GM23248 (cell line): ENCODE data around the gene NINJ1. TPM values are rescaled to one million over a fixed set of nuclear protein-coding genes. Genes with fewer than 3 reads are reported as not detected.

ENCODE experiments used
- DNase-seq: peaks from one replicate; pipeline ENCODE4 v3.0.0-alpha.2; 2015
- H2AFZ ChIP-seq: fragments of 200-600 bp; sonication (generic); 2 replicates; pipeline ENCODE4 v1.6.1; 2016; ENCODE audit warnings: antibody characterized with exemption
- H3F3A ChIP-seq: fragments of 200-600 bp; sonication (generic); 2 replicates; pipeline ENCODE4 v1.6.1; 2016; ENCODE audit warnings: mild to moderate bottlenecking, antibody characterized with exemption, mixed run types; ENCODE audit not compliant: insufficient read depth
- H3K27ac ChIP-seq: fragments of 200-600 bp; sonication (generic); 2 replicates; pipeline ENCODE4 v1.5.1; 2016; ENCODE audit warnings: mild to moderate bottlenecking
- H3K27me3 ChIP-seq: fragments of 200-600 bp; sonication (generic); replicated peaks from 2 replicates; pipeline ENCODE4 v1.6.1; 2016; ENCODE audit warnings: mild to moderate bottlenecking; ENCODE audit not compliant: insufficient read depth
- H3K36me3 ChIP-seq: fragments of 200-600 bp; sonication (generic); 2 replicates; pipeline ENCODE4 v1.6.1; 2016; ENCODE audit warnings: low read depth, mild to moderate bottlenecking
- H3K4me1 ChIP-seq: fragments of 200-600 bp; sonication (generic); 2 replicates; pipeline ENCODE4 v1.6.1; 2016; ENCODE audit warnings: mild to moderate bottlenecking; ENCODE audit not compliant: insufficient read depth
- H3K4me2 ChIP-seq: fragments of 200-600 bp; sonication (generic); one replicate; pipeline ENCODE4 v1.6.1; 2016; ENCODE audit warnings: mild to moderate bottlenecking; ENCODE audit not compliant: unreplicated experiment
- H3K4me3 ChIP-seq: fragments of 200-600 bp; sonication (generic); 2 replicates; pipeline ENCODE4 v1.5.1; 2016; ENCODE audit warnings: mild to moderate bottlenecking
- H3K79me2 ChIP-seq: fragments of 200-600 bp; sonication (generic); 2 replicates; pipeline ENCODE4 v1.6.1; 2016; ENCODE audit warnings: mild to moderate bottlenecking; ENCODE audit not compliant: insufficient read depth
- H3K9ac ChIP-seq: fragments of 200-600 bp; sonication (generic); 2 replicates; pipeline ENCODE4 v1.6.1; 2016; ENCODE audit warnings: mild to moderate bottlenecking
- H3K9me2 ChIP-seq: fragments of 200-600 bp; sonication (generic); 2 replicates; pipeline ENCODE4 v1.6.1; 2016; ENCODE audit warnings: mixed run types, mild to moderate bottlenecking, moderate library complexity; ENCODE audit not compliant: insufficient read depth
- H3K9me3 ChIP-seq: fragments of 200-600 bp; sonication (generic); one replicate; pipeline ENCODE4 v1.6.1; 2017; ENCODE audit warnings: low read depth
- H4K20me1 ChIP-seq: fragments of 200-600 bp; sonication (generic); 2 replicates; pipeline ENCODE4 v1.6.0; 2016; ENCODE audit not compliant: insufficient read depth
- EZH2 ChIP-seq: fragments of 200-600 bp; sonication (generic); IDR thresholded peaks from 2 replicates; pipeline ENCODE4 v1.6.1; 2018; ENCODE audit warnings: antibody characterized with exemption, mild to moderate bottlenecking; ENCODE audit not compliant: insufficient read depth, poor library complexity, severe bottlenecking
- EZH2phosphoT487 ChIP-seq: fragments of 200-600 bp; sonication (generic); IDR thresholded peaks from 2 replicates; pipeline ENCODE4 v1.6.1; 2018; ENCODE audit warnings: antibody characterized with exemption, moderate library complexity, mild to moderate bottlenecking, low read depth; ENCODE audit not compliant: insufficient read depth
- WGBS, 2 experiments: methylation state at CpG; one replicate each; pipeline ENCODE4 v1.1.6; 2015 to 2017; ENCODE audit warnings: low lambda C conversion rate in 2 of 2, low coverage in 1 of 2; ENCODE audit errors: missing lambda C conversion rate in 2 of 2; 5-methylcytosine and 5-hydroxymethylcytosine counted together
- in situ Hi-C: fragments of 300-500 bp; cut with MboI; formaldehyde crosslinking; loops from 2 replicates; pipeline ENCODE4 v1.15.0; 2020
- polyA plus RNA-seq: library from polyadenylated mRNA; unstranded; fragments of >200 nt; fragmentation: Nextera tagmentation; extraction: Ambion mirVana; gene quantifications from 2 replicates; pipeline ENCODE4 v1.2.1, GENCODE V29; 2016
- total RNA-seq: library from RNA; depleted of rRNA; stranded (reverse); fragments of >200 nt; shearing (Covaris generic); gene quantifications from 2 replicates; pipeline ENCODE4 v1.2.3, GENCODE V29; 2014

Gene NINJ1
- total and polyA plus RNA-seq, 2 experiments from 2014 or later: 24.9 to 44.2 TPM

GRCh38 chr9:93132946-93133680 is 938 bp downstream of the NINJ1 start:
- Histone ChIP-seq H3K27ac (peak overlapping the region; percentile 62), H2AFZ (peak overlapping the region; percentile 96)

DNA sequence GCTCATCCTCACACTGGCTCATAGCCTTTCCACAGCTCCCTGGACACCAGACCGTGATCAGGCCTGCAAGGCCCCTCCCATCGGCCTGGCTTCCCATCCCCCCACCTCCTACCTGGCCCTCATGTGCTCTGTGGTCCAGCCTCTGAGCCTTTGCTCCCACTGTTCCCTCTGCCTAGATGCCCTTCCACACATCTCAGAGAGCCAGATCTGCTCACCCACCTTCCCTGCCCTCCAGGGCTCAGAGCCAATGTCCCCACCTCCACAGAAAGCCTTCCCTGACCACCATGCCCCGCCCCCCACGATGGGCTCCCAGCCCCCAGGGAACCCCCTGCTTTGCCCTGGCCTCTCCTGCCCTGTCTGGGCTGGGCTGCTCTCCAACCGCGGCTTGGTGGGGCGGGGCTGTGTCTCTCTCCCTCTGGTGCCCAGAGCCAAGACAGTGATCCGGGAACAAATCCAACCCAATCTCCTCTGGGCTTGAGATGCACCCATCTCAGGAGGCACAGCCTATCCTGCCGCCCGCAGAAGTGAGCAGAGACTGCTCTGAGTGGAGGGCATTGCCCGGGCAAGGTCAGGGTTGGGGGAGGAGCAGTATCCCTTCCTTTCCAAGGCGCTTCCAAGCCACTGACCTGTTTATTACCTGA is 1.6 kb downstream of the NINJ1 start:
- no peaks in the 10 kb centered on the region for H3F3A ChIP-seq
- no peaks in the 10 kb centered on the region for H3K27me3 ChIP-seq
- H3K79me2 ChIP-seq: 0 out of 2 replicates have a peak, but pooled peaks cover 9% of the 10 kb centered on the region
- in situ Hi-C loops: no loop called here
- peak overlapping the region; percentile 96 for H2AFZ ChIP-seq
- DNase-seq: peak; percentile 82
- peak overlapping the region; percentile 95 for H3K4me3 ChIP-seq
- no peaks in the 10 kb centered on the region for H3K9me2 ChIP-seq
- no peaks in the 10 kb centered on the region for H4K20me1 ChIP-seq
- peaks cover 13% of the 10 kb centered on the region for H3K4me1 ChIP-seq
- TF ChIP-seq EZH2phosphoT487: no peak
- TF ChIP-seq EZH2: no peak
- H3K4me2 ChIP-seq: peak overlapping the region; percentile 93
- 24 to 26% methylated on average over 12 of the region's 12 CpGs for WGBS, 2 experiments
- H3K9me3 ChIP-seq: no peaks in the 10 kb centered on the region
- H3K27ac ChIP-seq: peak overlapping the region; percentile 62
- peak overlapping the region; percentile 97 for H3K9ac ChIP-seq
- no peaks in the 10 kb centered on the region for H3K36me3 ChIP-seq

More at GRCh38 chr9:93132946-93133680, 938 bp downstream of the NINJ1 start:
- peak overlapping the region; percentile 95 for H3K4me3 ChIP-seq
- TF ChIP-seq EZH2 (no peak), EZH2phosphoT487 (no peak)
- H3K9me3 ChIP-seq: no peaks in the 10 kb centered on the region
- DNase-seq: peak; percentile 47
- H3K9me2 ChIP-seq: no peaks in the 10 kb centered on the region
- no peaks in the 10 kb centered on the region for H3K36me3 ChIP-seq
- in situ Hi-C loops: no loop called here
- H3K27me3 ChIP-seq: no peaks in the 10 kb centered on the region
- H3K4me2 ChIP-seq: peak overlapping the region; percentile 93
- no peaks in the 10 kb centered on the region for H4K20me1 ChIP-seq
- 19 to 22% methylated on average over 20 to 21 of the region's 21 CpGs for WGBS, 2 experiments
- H3K9ac ChIP-seq: peak overlapping the region; percentile 97
- H3K4me1 ChIP-seq: peaks cover 13% of the 10 kb centered on the region
- H3K79me2 ChIP-seq: 0 out of 2 replicates have a peak, but pooled peaks cover 9% of the 10 kb centered on the region
- H3F3A ChIP-seq: no peaks in the 10 kb centered on the region

GRCh38 chr9:93131599-93132286 is 2.3 kb downstream of the NINJ1 start:
- H3K9me3 ChIP-seq: no peaks in the 10 kb centered on the region
- H3K4me2 ChIP-seq: no peak overlapping the region
- no peaks in the 10 kb centered on the region for H3F3A ChIP-seq
- 92 to 96% methylated on average over 13 of the region's 13 CpGs for WGBS, 2 experiments
- H3K9ac ChIP-seq: no peak overlapping the region
- H3K9me2 ChIP-seq: no peaks in the 10 kb centered on the region
- TF ChIP-seq EZH2phosphoT487: no peak
- no peak for TF ChIP-seq EZH2
- no peaks in the 10 kb centered on the region for H3K27me3 ChIP-seq
- in situ Hi-C loops: no loop called here
- no peaks in the 10 kb centered on the region for H3K36me3 ChIP-seq
- H3K27ac ChIP-seq: no peak overlapping the region
- H2AFZ ChIP-seq: no peak overlapping the region
- no peak overlapping the region for H3K4me3 ChIP-seq
- 0 out of 2 replicates have a peak, but pooled peaks cover 9% of the 10 kb centered on the region for H3K79me2 ChIP-seq
- no peak for DNase-seq
- H4K20me1 ChIP-seq: no peaks in the 10 kb centered on the region
- H3K4me1 ChIP-seq: peaks cover 13% of the 10 kb centered on the region

- Histone ChIP-seq H3K4me2 (no peak overlapping the region), H3K9me3 (no peaks in the 10 kb centered on the region), H3K9me2 (no peaks in the 10 kb centered on the region), H3K4me1 (peaks cover 13% of the 10 kb centered on the region), H3K4me3 (no peak overlapping the region), H3K27ac (no peak overlapping the region), H4K20me1 (no peaks in the 10 kb centered on the region), H3K79me2 (0 out of 2 replicates have a peak, but pooled peaks cover 9% of the 10 kb centered on the region), H3K27me3 (no peaks in the 10 kb centered on the region), H3F3A (no peaks in the 10 kb centered on the region), H3K9ac (no peak overlapping the region), H3K36me3 (no peaks in the 10 kb centered on the region), H2AFZ (no peak overlapping the region)
- no peak for DNase-seq
- in situ Hi-C loops: no loop called here
- TF ChIP-seq EZH2phosphoT487 (no peak), EZH2 (no peak)
- WGBS, 2 experiments: 83 to 90% methylated on average over 14 to 15 of the region's 15 CpGs
Observed at GRCh38 chr9:93130861-93131481, 3.1 kb downstream of the NINJ1 start.
